WTC11 (cell line): ENCODE results near the gene TPST2. TPM values are rescaled to one million over a fixed set of nuclear protein-coding genes. Genes with fewer than 3 reads are reported as not detected.

Source experiments
- ATAC-seq: fragments of 200-7000 bp; cut with Tn5 transposase; 2 replicates; pipeline ENCODE4 v1.10.0; 2021; ENCODE audit warnings: mild to moderate bottlenecking, moderate library complexity
- CTCF ChIA-PET: fragments of 300-600 bp; sonication (Branson Sonifier 250); formaldehyde crosslinking; loops from one replicate; lab custom pipeline; 2021; ENCODE audit warnings: antibody characterized with exemption; lab: Charles Lee
- POLR2A ChIA-PET: fragments of 350-600 bp; sonication (Branson Sonifier 250); formaldehyde crosslinking; loops from one replicate; lab custom pipeline; 2021; ENCODE audit warnings: antibody characterized with exemption; lab: Charles Lee
- DNase-seq: peaks from one replicate; pipeline ENCODE4 v3.0.0; 2021; ENCODE audit warnings: low spot score
- H3K27ac Mint-ChIP-seq: 2 replicates; pipeline ENCODE4 v1.8.0; 2021; ENCODE audit warnings: mixed read lengths
- H3K27me3 Mint-ChIP-seq: 2 replicates; pipeline ENCODE4 v1.8.0; 2021; ENCODE audit warnings: low read depth, mild to moderate bottlenecking, moderate library complexity, mixed read lengths
- H3K36me3 Mint-ChIP-seq: 2 replicates; pipeline ENCODE4 v1.8.0; 2021; ENCODE audit warnings: mixed read lengths
- H3K4me1 Mint-ChIP-seq: 2 replicates; pipeline ENCODE4 v1.8.0; 2022; ENCODE audit warnings: mixed read lengths
- H3K4me3 Mint-ChIP-seq: 2 replicates; pipeline ENCODE4 v1.8.0; 2021; ENCODE audit warnings: mild to moderate bottlenecking, moderate library complexity, mixed read lengths
- H3K9me3 Mint-ChIP-seq: 2 replicates; pipeline ENCODE4 v1.8.0; 2021; ENCODE audit warnings: mixed read lengths
- ELF4 ChIP-seq: sonication (generic); formaldehyde crosslinking; IDR thresholded peaks from 2 replicates; pipeline ENCODE4 v1.8.1; 2022; ENCODE audit warnings: low read depth, mild to moderate bottlenecking, moderate library complexity, missing genetic modification reagents
- EMX1 ChIP-seq: fragments of 250-450 bp; sonication (Bioruptor Pico); IDR thresholded peaks from 2 replicates; pipeline ENCODE4 v1.8.0; 2021; ENCODE audit warnings: mild to moderate bottlenecking
- ESRRA ChIP-seq: sonication (generic); formaldehyde crosslinking; IDR thresholded peaks from 2 replicates; pipeline ENCODE4 v1.8.1; 2022; ENCODE audit warnings: mild to moderate bottlenecking, missing genetic modification reagents, borderline replicate concordance
- ETV6 ChIP-seq: sonication (generic); formaldehyde crosslinking; IDR thresholded peaks from 2 replicates; pipeline ENCODE4 v1.8.1; 2022; ENCODE audit warnings: mild to moderate bottlenecking, missing genetic modification reagents
- FOXJ3 ChIP-seq: sonication (generic); formaldehyde crosslinking; IDR thresholded peaks from 2 replicates; pipeline ENCODE4 v1.9.0; 2021; ENCODE audit warnings: missing genetic modification reagents, mild to moderate bottlenecking, borderline replicate concordance
- FOXP1 ChIP-seq: sonication (generic); formaldehyde crosslinking; IDR thresholded peaks from 2 replicates; pipeline ENCODE4 v1.8.0; 2022; ENCODE audit warnings: missing genetic modification reagents, mild to moderate bottlenecking, moderate library complexity, borderline replicate concordance
- GRHL2 ChIP-seq: fragments of 250-450 bp; sonication (Bioruptor Pico); IDR thresholded peaks from 2 replicates; pipeline ENCODE4 v1.8.0; 2022; ENCODE audit warnings: mild to moderate bottlenecking, moderate library complexity; ENCODE audit not compliant: insufficient replicate concordance, severe bottlenecking
- HMGA2 ChIP-seq: fragments of 250-450 bp; sonication (Bioruptor Pico); IDR thresholded peaks from 2 replicates; pipeline ENCODE4 v1.4.0; 2021; ENCODE audit warnings: mild to moderate bottlenecking, moderate library complexity
- NR3C1 ChIP-seq: sonication (generic); formaldehyde crosslinking; conservative IDR thresholded peaks from 2 replicates; pipeline ENCODE4 v1.8.1; 2023; ENCODE audit warnings: low read depth, mild to moderate bottlenecking, missing genetic modification reagents
- SMAD3 ChIP-seq: sonication (generic); formaldehyde crosslinking; IDR thresholded peaks from 2 replicates; pipeline ENCODE4 v1.8.0; 2022; ENCODE audit warnings: missing genetic modification reagents, mild to moderate bottlenecking, borderline replicate concordance
- SMAD4 ChIP-seq: sonication (generic); formaldehyde crosslinking; IDR thresholded peaks from 2 replicates; pipeline ENCODE4 v1.8.0; 2022; ENCODE audit warnings: mild to moderate bottlenecking, missing genetic modification reagents
- TEAD1 ChIP-seq: sonication (generic); formaldehyde crosslinking; IDR thresholded peaks from 2 replicates; pipeline ENCODE4 v1.8.0; 2022; ENCODE audit warnings: mild to moderate bottlenecking, missing genetic modification reagents
- TP53 ChIP-seq: sonication (generic); formaldehyde crosslinking; IDR thresholded peaks from 2 replicates; pipeline ENCODE4 v1.8.1; 2023; ENCODE audit warnings: mild to moderate bottlenecking, missing genetic modification reagents
- ZNF121 ChIP-seq: sonication (generic); formaldehyde crosslinking; IDR thresholded peaks from 2 replicates; pipeline ENCODE4 v1.8.0; 2023; ENCODE audit warnings: missing genetic modification reagents
- ZNF219 ChIP-seq: sonication (generic); formaldehyde crosslinking; IDR thresholded peaks from 2 replicates; pipeline ENCODE4 v1.8.0; 2023; ENCODE audit warnings: missing genetic modification reagents, mild to moderate bottlenecking, borderline replicate concordance
- ZNF263 ChIP-seq: sonication (generic); formaldehyde crosslinking; IDR thresholded peaks from 2 replicates; pipeline ENCODE4 v1.8.1; 2022; ENCODE audit warnings: low read depth, mild to moderate bottlenecking, moderate library complexity, missing genetic modification reagents
- ZNF396 ChIP-seq: fragments of 250-450 bp; sonication (Bioruptor Pico); IDR thresholded peaks from 2 replicates; pipeline ENCODE4 v1.8.0; 2021; ENCODE audit warnings: mild to moderate bottlenecking, moderate library complexity, borderline replicate concordance
- ZNF671 ChIP-seq: fragments of 250-450 bp; sonication (Bioruptor Pico); IDR thresholded peaks from 2 replicates; pipeline ENCODE4 v1.8.0; 2021; ENCODE audit warnings: mild to moderate bottlenecking
- total RNA-seq: library from RNA; stranded (reverse); gene quantifications from 3 replicates; pipeline ENCODE4 v1.2.3, GENCODE V29; 2021
- TF ChIP-seq, protein P1 (sequence below): sonication (generic); formaldehyde crosslinking; IDR thresholded peaks from 2 replicates; pipeline ENCODE4 v1.8.1; 2023; ENCODE audit warnings: mild to moderate bottlenecking, missing genetic modification reagents, moderate library complexity
- TF ChIP-seq, protein P2 (sequence below): sonication (generic); formaldehyde crosslinking; IDR thresholded peaks from 2 replicates; pipeline ENCODE4 v1.8.1; 2023; ENCODE audit warnings: mild to moderate bottlenecking, missing genetic modification reagents, moderate library complexity
- TF ChIP-seq, protein P3 (sequence below): sonication (generic); formaldehyde crosslinking; IDR thresholded peaks from 2 replicates; pipeline ENCODE4 v1.8.1; 2022; ENCODE audit warnings: mild to moderate bottlenecking, missing genetic modification reagents, moderate library complexity, borderline replicate concordance
- TF ChIP-seq, protein P4 (sequence below): fragments of 250-450 bp; sonication (Bioruptor Pico); IDR thresholded peaks from 2 replicates; pipeline ENCODE4 v2.1.2; 2022; ENCODE audit warnings: mild to moderate bottlenecking, moderate library complexity
- TF ChIP-seq, protein P5 (sequence below): sonication (generic); formaldehyde crosslinking; conservative IDR thresholded peaks from 2 replicates; pipeline ENCODE4 v1.8.1; 2022; ENCODE audit warnings: mild to moderate bottlenecking, missing genetic modification reagents
- TF ChIP-seq, protein P6 (sequence below): sonication (generic); formaldehyde crosslinking; IDR thresholded peaks from 2 replicates; pipeline ENCODE4 v1.8.1; 2022; ENCODE audit warnings: low read depth, missing genetic modification reagents, borderline replicate concordance

The TPST2 gene
- total RNA-seq, 1 experiment from 2014 or later, result 84.2 TPM

DNA sequence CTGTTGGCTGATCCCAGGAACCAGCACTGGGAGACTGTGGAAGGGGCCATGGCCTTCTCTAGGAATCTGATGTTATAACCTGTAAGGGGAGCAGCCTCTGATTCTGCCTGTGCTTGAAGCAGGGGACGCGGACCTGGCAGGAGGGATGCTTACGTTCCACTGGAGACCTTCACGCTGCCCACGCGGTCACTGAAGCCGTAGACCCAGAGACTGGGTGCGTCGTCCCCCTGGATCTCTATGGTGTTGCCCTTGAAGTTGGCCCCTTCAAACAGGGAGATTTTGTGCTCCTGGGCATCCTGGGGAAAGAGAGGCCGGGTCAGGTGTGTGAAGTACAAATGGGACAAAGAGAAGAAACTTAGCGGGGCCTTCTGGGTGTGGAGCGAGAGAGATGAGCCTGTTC is 11.8 kb upstream of the TPST2 start:
- POLR2A ChIA-PET, result no interaction called here
- H3K27me3 Mint-ChIP-seq, result peaks cover 12% of the 10 kb centered on the region
- TF ChIP-seq TP53 (CRISPR knock-in tag) (no peak), ZNF396 (CRISPR knock-in tag) (no peak), SMAD3 (CRISPR knock-in tag) (no peak), ESRRA (no peak), GRHL2 (CRISPR knock-in tag) (no peak)
- TF ChIP-seq, protein P1, sequence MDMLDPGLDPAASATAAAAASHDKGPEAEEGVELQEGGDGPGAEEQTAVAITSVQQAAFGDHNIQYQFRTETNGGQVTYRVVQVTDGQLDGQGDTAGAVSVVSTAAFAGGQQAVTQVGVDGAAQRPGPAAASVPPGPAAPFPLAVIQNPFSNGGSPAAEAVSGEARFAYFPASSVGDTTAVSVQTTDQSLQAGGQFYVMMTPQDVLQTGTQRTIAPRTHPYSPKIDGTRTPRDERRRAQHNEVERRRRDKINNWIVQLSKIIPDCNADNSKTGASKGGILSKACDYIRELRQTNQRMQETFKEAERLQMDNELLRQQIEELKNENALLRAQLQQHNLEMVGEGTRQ, result no peak
- TF ChIP-seq, protein P2, sequence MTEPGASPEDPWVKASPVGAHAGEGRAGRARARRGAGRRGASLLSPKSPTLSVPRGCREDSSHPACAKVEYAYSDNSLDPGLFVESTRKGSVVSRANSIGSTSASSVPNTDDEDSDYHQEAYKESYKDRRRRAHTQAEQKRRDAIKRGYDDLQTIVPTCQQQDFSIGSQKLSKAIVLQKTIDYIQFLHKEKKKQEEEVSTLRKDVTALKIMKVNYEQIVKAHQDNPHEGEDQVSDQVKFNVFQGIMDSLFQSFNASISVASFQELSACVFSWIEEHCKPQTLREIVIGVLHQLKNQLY (CRISPR knock-in tag), result no peak
- TF ChIP-seq, protein P3, sequence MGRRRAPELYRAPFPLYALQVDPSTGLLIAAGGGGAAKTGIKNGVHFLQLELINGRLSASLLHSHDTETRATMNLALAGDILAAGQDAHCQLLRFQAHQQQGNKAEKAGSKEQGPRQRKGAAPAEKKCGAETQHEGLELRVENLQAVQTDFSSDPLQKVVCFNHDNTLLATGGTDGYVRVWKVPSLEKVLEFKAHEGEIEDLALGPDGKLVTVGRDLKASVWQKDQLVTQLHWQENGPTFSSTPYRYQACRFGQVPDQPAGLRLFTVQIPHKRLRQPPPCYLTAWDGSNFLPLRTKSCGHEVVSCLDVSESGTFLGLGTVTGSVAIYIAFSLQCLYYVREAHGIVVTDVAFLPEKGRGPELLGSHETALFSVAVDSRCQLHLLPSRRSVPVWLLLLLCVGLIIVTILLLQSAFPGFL (CRISPR knock-in tag), result no peak
- no peak overlapping the region for H3K27ac Mint-ChIP-seq
- CTCF ChIA-PET, result no interaction called here
- DNase-seq (no peak), ATAC-seq (no peak)
- H3K36me3 Mint-ChIP-seq, result no peaks in the 10 kb centered on the region
- H3K4me1 Mint-ChIP-seq, result peaks cover 2% of the 10 kb centered on the region
- H3K4me3 Mint-ChIP-seq, result no peak overlapping the region
- H3K9me3 Mint-ChIP-seq, result no peaks in the 10 kb centered on the region

DNA sequence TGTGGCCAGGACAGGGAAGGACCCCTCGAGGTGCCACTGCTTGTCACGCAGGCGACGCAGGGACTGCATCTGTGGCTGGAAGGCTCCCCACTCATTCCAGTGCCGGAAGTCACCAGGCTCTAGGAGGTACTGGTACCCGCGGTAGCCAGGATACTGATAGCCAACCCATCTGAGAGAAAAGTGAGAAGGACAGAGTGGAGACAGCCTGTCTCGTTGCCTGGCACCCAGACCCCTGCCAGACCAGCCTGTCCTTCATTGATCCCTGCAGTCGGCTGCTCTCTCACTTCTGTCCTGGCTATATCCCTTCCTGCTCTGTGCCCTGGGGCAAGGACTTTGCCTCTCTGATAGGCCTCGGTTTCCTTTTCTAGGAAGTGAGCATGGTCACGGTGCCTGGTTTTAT is 9.6 kb upstream of the TPST2 start:
- Mint-ChIP-seq H3K27ac (no peak overlapping the region), H3K27me3 (peaks cover 14% of the 10 kb centered on the region), H3K4me3 (no peak overlapping the region), H3K4me1 (peaks cover 3% of the 10 kb centered on the region), H3K36me3 (no peaks in the 10 kb centered on the region), H3K9me3 (no peaks in the 10 kb centered on the region)
- no peak for TF ChIP-seq ZNF671
- TF ChIP-seq, protein P4, sequence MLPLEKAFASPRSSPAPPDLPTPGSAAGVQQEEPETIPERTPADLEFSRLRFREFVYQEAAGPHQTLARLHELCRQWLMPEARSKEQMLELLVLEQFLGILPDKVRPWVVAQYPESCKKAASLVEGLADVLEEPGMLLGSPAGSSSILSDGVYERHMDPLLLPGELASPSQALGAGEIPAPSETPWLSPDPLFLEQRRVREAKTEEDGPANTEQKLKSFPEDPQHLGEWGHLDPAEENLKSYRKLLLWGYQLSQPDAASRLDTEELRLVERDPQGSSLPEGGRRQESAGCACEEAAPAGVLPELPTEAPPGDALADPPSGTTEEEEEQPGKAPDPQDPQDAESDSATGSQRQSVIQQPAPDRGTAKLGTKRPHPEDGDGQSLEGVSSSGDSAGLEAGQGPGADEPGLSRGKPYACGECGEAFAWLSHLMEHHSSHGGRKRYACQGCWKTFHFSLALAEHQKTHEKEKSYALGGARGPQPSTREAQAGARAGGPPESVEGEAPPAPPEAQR (CRISPR knock-in tag), result no peak
- no peak for TF ChIP-seq ELF4 (CRISPR knock-in tag)
- TF ChIP-seq HMGA2, result no peak
- no peak for TF ChIP-seq FOXP1 (CRISPR knock-in tag)
- TF ChIP-seq NR3C1, result no peak
- TF ChIP-seq, protein P5, sequence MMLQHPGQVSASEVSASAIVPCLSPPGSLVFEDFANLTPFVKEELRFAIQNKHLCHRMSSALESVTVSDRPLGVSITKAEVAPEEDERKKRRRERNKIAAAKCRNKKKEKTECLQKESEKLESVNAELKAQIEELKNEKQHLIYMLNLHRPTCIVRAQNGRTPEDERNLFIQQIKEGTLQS (CRISPR knock-in tag), result no peak
- no peak for TF ChIP-seq ZNF263 (CRISPR knock-in tag)
- no peak for TF ChIP-seq FOXJ3
- TF ChIP-seq, protein P6, sequence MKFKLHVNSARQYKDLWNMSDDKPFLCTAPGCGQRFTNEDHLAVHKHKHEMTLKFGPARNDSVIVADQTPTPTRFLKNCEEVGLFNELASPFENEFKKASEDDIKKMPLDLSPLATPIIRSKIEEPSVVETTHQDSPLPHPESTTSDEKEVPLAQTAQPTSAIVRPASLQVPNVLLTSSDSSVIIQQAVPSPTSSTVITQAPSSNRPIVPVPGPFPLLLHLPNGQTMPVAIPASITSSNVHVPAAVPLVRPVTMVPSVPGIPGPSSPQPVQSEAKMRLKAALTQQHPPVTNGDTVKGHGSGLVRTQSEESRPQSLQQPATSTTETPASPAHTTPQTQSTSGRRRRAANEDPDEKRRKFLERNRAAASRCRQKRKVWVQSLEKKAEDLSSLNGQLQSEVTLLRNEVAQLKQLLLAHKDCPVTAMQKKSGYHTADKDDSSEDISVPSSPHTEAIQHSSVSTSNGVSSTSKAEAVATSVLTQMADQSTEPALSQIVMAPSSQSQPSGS (CRISPR knock-in tag), result no peak
- TF ChIP-seq EMX1 (CRISPR knock-in tag), result no peak
- no peak for TF ChIP-seq TEAD1 (CRISPR knock-in tag)
- TF ChIP-seq ZNF219, result no peak
- no peak for TF ChIP-seq ZNF121 (CRISPR knock-in tag)
- TF ChIP-seq SMAD4 (CRISPR knock-in tag), result no peak
- TF ChIP-seq ETV6, result no peak
- ChIA-PET POLR2A (no interaction called here), CTCF (no interaction called here)
- DNase-seq, result no peak
- no peak for ATAC-seq
